H1 (cell line): Measurements from ENCODE around the gene RIC8A. TPM values are rescaled to one million over a fixed set of nuclear protein-coding genes. Genes with fewer than 3 reads are reported as not detected.

Experiments
- CTCF ChIA-PET: fragments of 300-600 bp; sonication (Branson Sonifier 250); formaldehyde crosslinking; loops from one replicate; lab custom pipeline; 2021; ENCODE audit not compliant: partially characterized antibody; lab: Charles Lee
- POLR2A ChIA-PET: fragments of 300-600 bp; sonication (Branson Sonifier 250); formaldehyde crosslinking; loops from one replicate; lab custom pipeline; 2021; ENCODE audit warnings: inconsistent platforms; ENCODE audit not compliant: partially characterized antibody; lab: Charles Lee
- DNase-seq, 2 experiments: peaks; one replicate each; pipeline versions ENCODE4 v3.0.0 to v3.0.0-alpha.2; 2010 to 2022; ENCODE audit warnings: low spot score in 2 of 2, low read depth in 1 of 2, mixed read lengths in 1 of 2
- FAIRE-seq: peaks from 2 replicates; lab custom pipeline; 2011; peaks lifted over from hg19 to GRCh38; lab: Jason Lieb, UNC
- H2AFZ ChIP-seq: 2 replicates; pipeline ENCODE4 v1.8.1; 2012; ENCODE audit warnings: low read length, inconsistent platforms
- H2AK5ac ChIP-seq: 2 replicates; pipeline ENCODE4 v1.6.1; 2013; ENCODE audit warnings: low read depth, low read length
- H2BK120ac ChIP-seq: replicated peaks from 2 replicates; pipeline ENCODE3; 2013; ENCODE audit warnings: low read depth, low read length, inconsistent platforms
- H2BK12ac ChIP-seq: 2 replicates; pipeline ENCODE4 v1.6.1; 2013; ENCODE audit warnings: low read depth, low read length
- H2BK15ac ChIP-seq: 2 replicates; pipeline ENCODE4 v1.6.1; 2013; ENCODE audit warnings: low read length
- H2BK20ac ChIP-seq: 2 replicates; pipeline ENCODE4 v1.6.1; 2013; ENCODE audit warnings: low read length
- H2BK5ac ChIP-seq: 2 replicates; pipeline ENCODE4 v1.6.1; 2013; ENCODE audit warnings: low read depth, low read length
- H3K14ac ChIP-seq: 2 replicates; pipeline ENCODE4 v1.6.1; 2013; ENCODE audit warnings: inconsistent platforms; ENCODE audit not compliant: insufficient read length
- H3K18ac ChIP-seq: 2 replicates; pipeline ENCODE4 v1.6.1; 2013; ENCODE audit warnings: low read length; ENCODE audit errors: extremely low read depth
- H3K23ac ChIP-seq: 2 replicates; pipeline ENCODE4 v1.6.1; 2013; ENCODE audit warnings: inconsistent platforms; ENCODE audit not compliant: insufficient read length
- H3K23me2 ChIP-seq: 2 replicates; pipeline ENCODE4 v1.6.1; 2013; ENCODE audit warnings: low read depth, low read length
- H3K27ac ChIP-seq: 2 replicates; pipeline ENCODE4 v1.6.1; 2011; ENCODE audit warnings: low read depth, low read length, inconsistent platforms
- H3K27me3 ChIP-seq, 4 experiments: replicated peaks in 1 of 4; 1 replicate in 1 of 4; 2 replicates in 3 of 4; pipeline versions ENCODE4 v1.6.1 to v1.8.1; 2011 to 2013; ENCODE audit warnings: low read length in 3 of 4, mild to moderate bottlenecking in 3 of 4, inconsistent platforms in 2 of 4, mixed read lengths in 2 of 4, moderate library complexity in 1 of 4; ENCODE audit not compliant: control insufficient read depth in 3 of 4, insufficient read depth in 3 of 4; ENCODE audit errors: extremely low read depth in 1 of 4
- H3K36me3 ChIP-seq, 4 experiments: 2 replicates each; pipeline versions ENCODE4 v1.6.1 to v1.8.1; 2011 to 2013; ENCODE audit warnings: mild to moderate bottlenecking in 4 of 4, low read length in 3 of 4, moderate library complexity in 2 of 4, control low read depth in 1 of 4, inconsistent platforms in 1 of 4; ENCODE audit not compliant: insufficient read depth in 4 of 4, control insufficient read depth in 2 of 4
- H3K4ac ChIP-seq: replicated peaks from 2 replicates; pipeline ENCODE3; 2013; ENCODE audit warnings: low read length, low read depth, mixed read lengths, inconsistent platforms; ENCODE audit not compliant: insufficient read length
- H3K4me1 ChIP-seq, 4 experiments: replicated peaks in 1 of 4; 1 replicate in 1 of 4; 2 replicates in 3 of 4; pipeline versions ENCODE4 v1.6.1 to v1.8.1; 2011 to 2013; ENCODE audit warnings: low read length in 3 of 4, inconsistent platforms in 2 of 4, mixed read lengths in 1 of 4; ENCODE audit not compliant: insufficient read depth in 4 of 4, control insufficient read depth in 3 of 4
- H3K4me2 ChIP-seq, 2 experiments: 2 replicates each; pipeline versions ENCODE4 v1.6.1 to v1.8.1; 2011 to 2013; ENCODE audit warnings: low read depth in 2 of 2, low read length in 2 of 2, control low read depth in 1 of 2, inconsistent platforms in 1 of 2, mild to moderate bottlenecking in 1 of 2; ENCODE audit not compliant: insufficient read depth in 1 of 2
- H3K4me3 ChIP-seq, 4 experiments: fragments of 200-600, 300-600 bp in 1 of 4; sonication (generic), shearing (Covaris generic), sonication (Bioruptor Twin) in 1 of 4; 2 replicates each; pipeline versions ENCODE4 v1.5.1 to v1.8.1; 2011 to 2016; ENCODE audit warnings: low read length in 4 of 4, low read depth in 3 of 4, control low read depth in 2 of 4, inconsistent platforms in 2 of 4, mild to moderate bottlenecking in 2 of 4, mixed read lengths in 1 of 4, moderate library complexity in 1 of 4; ENCODE audit not compliant: insufficient read depth in 2 of 4; ENCODE audit errors: extremely low read depth in 1 of 4
- H3K56ac ChIP-seq: replicated peaks from 2 replicates; pipeline ENCODE3; 2013; ENCODE audit warnings: low read depth, mild to moderate bottlenecking, mixed read lengths, low read length, inconsistent platforms; ENCODE audit not compliant: insufficient read length
- H3K79me1 ChIP-seq: 2 replicates; pipeline ENCODE4 v1.6.1; 2013; ENCODE audit warnings: low read depth, low read length, control low read depth
- H3K79me2 ChIP-seq, 2 experiments: 2 replicates each; pipeline versions ENCODE4 v1.6.1 to v1.8.1; 2012 to 2013; ENCODE audit warnings: low read length in 2 of 2, mild to moderate bottlenecking in 2 of 2, inconsistent platforms in 1 of 2; ENCODE audit not compliant: insufficient read depth in 2 of 2, control insufficient read depth in 1 of 2
- H3K9ac ChIP-seq, 4 experiments: replicated peaks in 1 of 4; 1 replicate in 1 of 4; 2 replicates in 3 of 4; pipeline versions ENCODE4 v1.6.1 to v1.8.1; 2011 to 2013; ENCODE audit warnings: low read depth in 3 of 4, low read length in 3 of 4, control low read depth in 2 of 4, mild to moderate bottlenecking in 2 of 4, moderate library complexity in 2 of 4, inconsistent platforms in 1 of 4; ENCODE audit errors: extremely low read depth in 1 of 4
- H3K9me3 ChIP-seq, 2 experiments: 2 replicates each; pipeline versions ENCODE4 v1.6.1 to v1.8.1; 2012 to 2013; ENCODE audit warnings: mild to moderate bottlenecking in 2 of 2, moderate library complexity in 2 of 2, control low read depth in 1 of 2, inconsistent platforms in 1 of 2, low read depth in 1 of 2, low read length in 1 of 2, mixed read lengths in 1 of 2; ENCODE audit not compliant: insufficient read depth in 2 of 2
- H4K20me1 ChIP-seq, 2 experiments: replicated peaks in 1 of 2; 2 replicates each; pipeline versions ENCODE3 to v1.8.1; 2011 to 2013; ENCODE audit warnings: inconsistent platforms in 2 of 2, low read length in 2 of 2, mild to moderate bottlenecking in 1 of 2; ENCODE audit not compliant: insufficient read depth in 2 of 2, control insufficient read depth in 1 of 2
- H4K5ac ChIP-seq: 2 replicates; pipeline ENCODE4 v1.6.1; 2013; ENCODE audit warnings: low read length, low read depth, mixed read lengths, inconsistent platforms; ENCODE audit not compliant: insufficient read length
- H4K8ac ChIP-seq: 2 replicates; pipeline ENCODE4 v1.8.0; 2013; ENCODE audit warnings: mild to moderate bottlenecking, moderate library complexity, low read length, inconsistent platforms; ENCODE audit not compliant: insufficient read depth; ENCODE audit errors: extremely low read depth
- H4K91ac ChIP-seq: replicated peaks from 2 replicates; pipeline ENCODE3; 2013; ENCODE audit warnings: low read length, mixed read lengths, inconsistent platforms; ENCODE audit not compliant: insufficient read length
- BRCA1 ChIP-seq: IDR thresholded peaks from 2 replicates; pipeline ENCODE4 v1.6.1; 2012; ENCODE audit warnings: low read depth, low read length, improper control_type of control experiment
- POLR2AphosphoS5 ChIP-seq: IDR thresholded peaks from 2 replicates; pipeline ENCODE4 v1.6.1; 2011; ENCODE audit warnings: low read depth, low read length
- SIRT6 ChIP-seq: IDR thresholded peaks from one replicate; pipeline ENCODE4 v1.7.1; 2012; ENCODE audit warnings: low read length, inconsistent platforms
- SRF ChIP-seq: IDR thresholded peaks from 2 replicates; pipeline ENCODE4 v1.6.1; 2011; ENCODE audit warnings: mild to moderate bottlenecking, low read depth, low read length, moderate library complexity
- TAF7 ChIP-seq: optimal IDR thresholded peaks from 2 replicates; pipeline ENCODE3; 2011; ENCODE audit warnings: low read depth, mild to moderate bottlenecking, inconsistent platforms, low read length, moderate library complexity, borderline replicate concordance
- WGBS, 2 experiments: shearing (Covaris generic) in 1 of 2; methylation state at CpG; one replicate each; pipeline versions ENCODE4 v1.1.6 to v1.1.7; 2013 to 2015; ENCODE audit warnings: low lambda C conversion rate in 2 of 2, mixed read lengths in 2 of 2, inconsistent platforms in 1 of 2, low coverage in 1 of 2, missing lambda C conversion rate in 1 of 2; ENCODE audit not compliant: insufficient replicate concordance in 2 of 2, insufficient coverage in 1 of 2, insufficient read length in 1 of 2; ENCODE audit errors: extremely low coverage in 1 of 2, missing lambda C conversion rate in 1 of 2; 5-methylcytosine and 5-hydroxymethylcytosine counted together
- polyA plus RNA-seq, 7 experiments: library from polyadenylated mRNA; depleted of rRNA in 3 of 7; stranded (reverse) in 5 of 7; unstranded in 2 of 7; fragments of >200 nt in 5 of 7; fragments of 200-250 nt in 2 of 7; gene quantifications; 1 replicate in 5 of 7; 2 replicates in 1 of 7; 4 replicates in 1 of 7; pipeline versions ENCODE4 v1.2.1 to v1.2.3, GENCODE V29; 2011 to 2013; ENCODE audit warnings: missing spikeins in 2 of 7, mixed read lengths in 2 of 7
- total RNA-seq: library from RNA; stranded (reverse); fragmentation: NEBNext Ultra II Directional; extraction: Animal tissue kit (Norgen Biotek cat#: 25700); gene quantifications from 2 replicates; pipeline ENCODE4 v1.2.1, GENCODE V29; 2021

The RIC8A gene
- total and polyA plus RNA-seq, 2 of the 8 experiments (the other 6 are each of a cell fraction or from before 2014, with no cell fraction given) = 67.0 to 105 TPM

- no peaks in the 10 kb centered on the region for H3K4me1 ChIP-seq
- H3K27me3 ChIP-seq = no peaks in the 10 kb centered on the region; a peak in 1 of 7 replicates
- no peak for FAIRE-seq
- H3K23me2 ChIP-seq = no peaks in the 10 kb centered on the region
- CTCF ChIA-PET = interaction anchor here (1.3 to 8.7 kb wide), 2 partner anchors 8 to 118 kb away, joined by 3 to 88 read pairs; no protein-coding TSS in a partner anchor
- H4K8ac ChIP-seq = no peak overlapping the region
- H2BK5ac ChIP-seq = no peak overlapping the region
- no peak overlapping the region for H4K5ac ChIP-seq
- H2AK5ac ChIP-seq = no peak overlapping the region
- peaks cover 4 to 11% of the 10 kb centered on the region in 2 experiments; a peak in 2 of 4 replicates for H3K79me2 ChIP-seq
- peaks cover 0 to 3% of the 10 kb centered on the region in 2 experiments for H4K20me1 ChIP-seq
- H3K4me3 ChIP-seq = no peak overlapping the region
- H3K4me2 ChIP-seq = no peak overlapping the region
- no peak overlapping the region for H4K91ac ChIP-seq
- H3K23ac ChIP-seq = no peak overlapping the region
- H3K27ac ChIP-seq = no peak overlapping the region
- no peak overlapping the region for H2BK20ac ChIP-seq
- WGBS, 2 experiments = 90% methylated on average over 2 of the region's 2 CpGs; no CpG with 5 or more reads in 1 of the 2 experiments
- no peak overlapping the region for H3K4ac ChIP-seq
- no peak overlapping the region for H3K18ac ChIP-seq
- no peaks in the 10 kb centered on the region for H3K9me3 ChIP-seq
- no peak overlapping the region for H2AFZ ChIP-seq
- H3K14ac ChIP-seq = no peak overlapping the region
- POLR2A ChIA-PET = interaction anchor here (0.7 kb wide), 1 partner anchor 114 kb away, joined by 3 read pairs; no protein-coding TSS in a partner anchor
- no peaks in the 10 kb centered on the region; the same call in 1 of the 2 replicates for H3K79me1 ChIP-seq
- no peak overlapping the region for H2BK12ac ChIP-seq
- no peak overlapping the region for H3K9ac ChIP-seq
- peaks cover 14 to 60% (median 43%) of the 10 kb centered on the region in 4 experiments for H3K36me3 ChIP-seq
- no peak for DNase-seq
- no peak overlapping the region for H2BK15ac ChIP-seq
- no peak overlapping the region for H2BK120ac ChIP-seq
- no peak overlapping the region for H3K56ac ChIP-seq
- TF ChIP-seq BRCA1 (no peak), TAF7 (no peak), SRF (no peak), POLR2AphosphoS5 (no peak), SIRT6 (no peak)
Observed at GRCh38 chr11:244376-244775, 36.9 kb downstream of the RIC8A start.
